Activated CD4-positive, alpha-beta T cell treated with anti-CD3 and anti-CD28 coated beads, Interleukin-2, amount 50 U/mL, for 24 hours (primary cell): Measurements from ENCODE around the gene CNOT4.
"Not testable (repeated sequence)": the region's sequence is repeated elsewhere in the genome, so short reads cannot be mapped to it uniquely, and the experiment has no call there.

Experiments
- DNase-seq, 2 donors: peaks; one replicate each; pipeline ENCODE4 v3.0.0-alpha.2; 2020; ENCODE audit warnings: low read depth in 1 of 2, low spot score in 1 of 2

CNOT4 gene

DNA sequence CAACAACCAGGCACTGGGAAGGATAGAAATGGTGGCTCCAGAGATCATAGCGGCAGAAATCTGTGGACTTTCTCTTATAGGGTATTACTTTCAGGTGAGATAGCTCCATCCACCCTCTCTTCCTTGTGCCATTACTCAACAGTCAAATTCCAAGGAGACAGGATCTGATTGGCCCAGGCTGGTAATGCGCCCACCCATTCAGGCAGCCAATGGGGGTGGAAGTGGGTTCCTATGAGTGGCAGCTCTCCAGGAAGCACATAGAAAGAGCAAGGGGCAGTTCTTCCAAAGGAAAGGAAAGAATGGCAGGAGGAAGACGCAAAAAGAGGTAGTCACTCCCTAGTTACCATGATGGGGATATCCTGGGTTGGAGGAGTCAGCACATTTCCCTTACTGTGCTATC is 181.8 kb downstream of the CNOT4 start:
- DNase-seq: no peak

DNA sequence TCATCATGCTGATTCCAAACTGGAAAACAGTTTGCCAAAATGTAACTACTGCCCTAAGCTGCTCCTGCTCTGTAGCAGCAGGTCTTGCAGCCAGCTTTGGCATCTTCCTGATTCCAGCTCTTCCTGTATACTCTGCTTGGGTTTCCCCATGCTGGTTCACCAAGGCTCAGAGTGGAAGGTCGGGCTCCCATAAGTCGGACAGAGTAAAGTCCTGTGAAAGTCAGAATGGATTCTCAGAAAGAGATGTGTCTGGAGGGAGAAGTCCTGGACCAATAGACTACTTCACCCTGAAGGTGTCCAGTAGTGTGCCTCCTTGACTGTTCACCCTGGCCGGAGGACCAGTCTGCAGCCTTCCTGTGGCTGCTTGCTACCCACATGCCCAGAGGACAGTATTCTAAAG is 182.4 kb downstream of the CNOT4 start:
- DNase-seq: no peak

DNA sequence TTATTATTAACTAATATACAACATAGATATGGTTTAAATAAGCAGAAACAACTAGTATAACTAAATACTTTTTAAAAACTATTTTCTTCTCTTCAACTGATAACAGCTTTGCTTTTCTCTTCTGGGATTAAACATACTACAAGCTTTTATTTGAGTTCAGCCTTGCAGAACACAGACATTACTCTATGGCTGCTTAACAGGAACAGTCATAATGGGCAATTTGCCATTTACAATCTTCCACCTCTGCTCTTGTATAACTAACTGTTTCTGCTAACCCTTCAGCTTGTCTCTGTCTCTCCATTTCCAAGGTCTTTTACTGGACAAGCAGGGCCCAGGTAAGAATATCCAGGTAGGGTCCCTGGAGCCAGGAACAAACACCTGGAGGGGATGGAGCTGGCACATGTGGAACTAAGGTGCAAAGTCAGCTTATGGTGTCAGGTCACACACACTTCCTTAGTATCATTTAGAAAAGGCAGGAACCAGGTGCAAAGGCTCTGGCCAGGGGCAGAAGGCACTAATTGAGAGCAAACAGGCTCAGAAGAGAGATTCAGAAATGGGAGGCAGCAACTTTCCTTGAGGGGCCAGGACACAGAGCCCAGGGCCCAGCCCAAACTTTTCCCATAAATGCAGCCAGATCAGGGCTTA is 183.1 kb downstream of the CNOT4 start:
- DNase-seq: no peak

DNA sequence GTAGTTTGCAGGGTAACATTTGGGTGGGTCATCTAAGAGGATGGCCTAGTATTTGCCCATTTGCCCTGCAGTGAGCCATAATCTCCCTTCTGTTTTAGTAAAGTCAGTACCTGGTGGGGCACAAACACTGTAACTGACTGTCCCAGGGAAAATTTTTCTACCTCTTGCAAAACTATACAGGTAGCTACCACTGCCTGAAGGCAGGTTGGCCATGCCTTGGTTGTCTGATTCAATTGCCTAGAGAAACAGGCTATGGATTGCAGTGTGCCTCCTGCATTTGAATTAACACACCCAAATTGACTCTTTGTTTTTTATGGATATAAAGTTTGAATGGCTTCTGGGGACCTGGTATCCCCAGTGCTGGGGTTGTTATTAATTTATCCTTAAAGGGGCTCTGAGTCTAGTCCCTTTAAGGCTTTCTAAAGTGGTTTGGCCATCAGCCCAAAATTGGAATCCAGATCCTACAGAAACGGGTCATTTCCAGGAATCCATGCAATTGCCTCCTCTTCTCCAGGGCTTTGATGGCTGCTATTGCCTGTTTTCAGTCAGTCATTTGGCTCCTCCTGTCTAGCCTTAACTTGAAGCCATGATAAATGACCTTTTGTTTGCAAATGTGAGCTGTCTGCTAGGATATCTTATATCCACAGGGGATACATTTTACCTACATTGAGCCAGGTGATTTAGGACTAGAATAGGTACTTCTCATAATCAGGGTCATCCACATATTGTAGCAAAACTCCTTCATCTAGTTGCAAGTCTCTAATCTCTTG is 187.1 kb downstream of the CNOT4 start:
- no peak for DNase-seq

DNA sequence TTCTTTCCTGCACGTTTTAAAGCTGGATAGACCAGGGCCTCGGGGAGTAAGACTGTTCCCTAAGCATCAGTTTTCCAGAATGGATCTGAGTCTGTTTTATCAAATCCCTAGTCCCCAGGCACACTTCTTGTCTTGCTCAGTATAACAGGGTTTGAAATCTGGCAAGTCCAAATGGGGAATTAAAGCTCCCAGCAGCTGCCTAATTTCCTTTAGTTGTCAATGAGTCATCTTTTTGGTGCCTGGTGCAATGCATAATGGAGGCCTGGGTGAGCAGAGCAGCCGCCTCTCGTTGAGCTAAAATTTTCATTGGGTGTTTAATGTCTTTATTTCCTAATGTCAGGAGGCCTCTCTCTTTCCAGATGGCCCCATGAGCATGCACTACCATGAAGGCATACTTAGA is 188.3 kb downstream of the CNOT4 start:
- DNase-seq: no peak

DNA sequence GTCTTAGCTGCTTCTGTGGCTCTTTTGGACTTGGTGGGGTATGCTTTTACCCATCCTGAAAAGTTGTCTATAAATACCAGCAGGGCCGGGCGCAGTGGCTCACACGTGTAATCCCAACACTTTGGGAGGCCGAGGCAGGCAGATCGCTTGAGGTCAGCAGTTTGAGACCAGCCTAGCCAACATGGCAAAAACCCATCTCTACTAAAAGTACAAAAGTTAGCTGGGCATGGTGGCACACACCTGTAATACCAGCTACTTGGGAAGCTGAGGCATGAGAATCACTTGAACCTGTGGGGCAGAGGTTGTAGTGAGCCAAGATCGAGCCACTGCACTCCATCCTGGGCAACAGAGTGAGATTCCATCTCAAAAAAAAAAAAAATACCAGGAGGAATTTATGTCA is 188.9 kb downstream of the CNOT4 start:
- not testable (repeated sequence) for DNase-seq

DNA sequence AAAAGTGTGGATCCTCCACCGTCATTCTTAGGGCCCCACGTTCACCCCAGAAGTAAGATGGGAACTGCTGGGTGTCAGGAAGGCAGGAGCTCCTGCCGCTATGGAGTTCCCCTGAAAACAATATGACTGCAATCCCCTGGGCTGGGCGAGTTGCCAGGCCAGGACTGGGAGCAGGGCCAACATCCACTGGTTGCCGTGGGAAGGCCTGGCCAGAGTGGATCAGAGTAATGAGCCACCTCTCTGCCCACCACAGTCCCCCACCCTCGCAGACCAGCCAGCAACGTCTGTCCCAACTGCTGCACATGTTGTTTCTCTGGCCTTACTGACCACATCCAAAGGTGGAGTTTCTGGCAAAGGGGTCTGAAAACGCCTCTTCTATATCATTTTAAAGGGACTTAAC is 189.6 kb downstream of the CNOT4 start:
- no peak for DNase-seq

DNA sequence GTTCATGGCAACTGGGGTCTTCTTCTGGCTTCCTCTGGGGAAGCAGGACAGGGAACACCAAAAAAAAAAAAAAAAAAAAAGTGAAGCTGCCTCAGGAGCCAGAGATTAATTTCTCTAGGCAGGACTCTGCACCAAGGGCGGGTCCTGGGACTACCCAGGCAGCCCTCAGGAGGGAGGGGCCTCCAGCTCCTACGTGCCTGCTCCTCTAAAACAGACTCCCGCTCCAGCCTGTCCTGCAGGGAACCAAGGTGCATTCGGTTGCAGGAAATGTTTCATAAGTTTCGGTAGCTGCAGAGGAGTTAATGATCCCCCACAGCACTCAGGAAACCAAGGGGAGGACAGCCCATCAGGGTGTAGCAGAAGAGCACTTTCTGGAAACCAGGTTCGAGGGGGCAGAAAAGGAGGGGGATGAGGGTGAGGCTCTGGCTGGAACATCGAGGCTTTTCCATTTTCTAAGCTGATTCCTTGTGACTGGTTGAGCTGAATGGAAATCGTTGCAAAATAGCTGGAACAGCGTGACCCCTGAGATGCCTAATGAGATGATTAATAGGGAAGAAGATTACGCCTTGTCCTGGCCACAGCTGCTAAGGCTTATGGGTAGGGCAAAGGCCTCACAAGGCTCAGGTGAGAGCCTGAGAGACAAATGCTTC is 192.1 kb downstream of the CNOT4 start:
- DNase-seq: no peak

DNA sequence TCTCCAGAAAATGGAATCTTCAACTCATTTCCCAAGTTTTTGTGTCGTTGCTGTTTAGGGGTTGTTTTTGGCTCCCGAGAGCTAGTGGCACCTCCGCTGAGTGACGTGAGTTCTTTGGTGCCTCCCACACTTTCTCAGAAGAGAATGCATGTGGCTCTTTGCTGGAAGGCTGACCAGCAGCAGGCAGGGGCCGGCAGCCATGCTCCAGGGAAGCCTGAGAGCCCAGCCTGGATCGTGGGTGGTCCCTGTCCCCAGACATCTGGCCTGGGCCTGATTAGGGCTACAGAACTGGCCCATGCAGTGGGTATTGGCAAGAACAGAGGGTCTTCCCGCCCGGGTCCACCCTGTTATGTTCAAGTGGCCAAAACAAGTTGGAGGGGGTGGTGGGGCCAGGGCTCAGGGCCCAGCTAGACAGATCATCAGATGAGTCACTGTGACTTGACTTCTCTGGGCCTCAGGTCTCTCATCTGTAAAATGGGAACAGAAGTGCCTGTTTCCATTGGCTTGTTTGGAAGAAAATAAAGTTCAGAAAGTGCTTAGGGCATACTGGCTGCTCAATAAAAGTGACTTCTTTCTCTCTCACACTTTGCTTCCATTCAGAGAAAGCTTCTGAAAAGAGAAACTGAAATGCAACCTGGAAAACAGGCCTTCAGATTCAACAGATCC is 193.1 kb downstream of the CNOT4 start:
- DNase-seq: no peak

DNA sequence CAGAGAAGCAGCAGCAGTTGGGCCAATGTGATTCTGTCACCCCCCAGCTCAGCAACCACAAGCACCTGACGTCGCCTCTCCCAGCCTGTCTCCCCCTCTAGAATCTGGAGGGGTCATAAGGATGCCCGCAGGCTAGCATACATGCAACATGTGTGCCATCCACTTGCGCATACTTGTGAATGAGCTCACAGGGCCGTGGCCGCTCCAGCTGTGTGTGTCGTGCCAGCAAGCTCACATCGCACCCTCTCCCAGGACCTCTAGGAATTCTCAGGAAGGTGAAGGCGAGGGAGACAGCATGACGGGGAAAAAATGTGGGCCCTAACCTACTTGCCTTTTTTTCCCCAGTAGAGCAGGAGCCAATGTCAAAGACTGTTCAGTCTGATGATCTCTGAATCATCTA is 195.9 kb downstream of the CNOT4 start:
- DNase-seq: no peak
